GM18909 (cell line): Measurements from ENCODE around the gene DOK5.
"Not testable (repeated sequence)": the region's sequence is repeated elsewhere in the genome, so short reads cannot be mapped to it uniquely, and the experiment has no call there.

Experiments
- ATAC-seq: cut with Tn5 transposase; IDR thresholded peaks from one replicate; pipeline ENCODE4 v1.9.1; 2021; ENCODE audit warnings: mild to moderate bottlenecking; ENCODE audit not compliant: unreplicated experiment, poor library complexity

The DOK5 gene

DNA sequence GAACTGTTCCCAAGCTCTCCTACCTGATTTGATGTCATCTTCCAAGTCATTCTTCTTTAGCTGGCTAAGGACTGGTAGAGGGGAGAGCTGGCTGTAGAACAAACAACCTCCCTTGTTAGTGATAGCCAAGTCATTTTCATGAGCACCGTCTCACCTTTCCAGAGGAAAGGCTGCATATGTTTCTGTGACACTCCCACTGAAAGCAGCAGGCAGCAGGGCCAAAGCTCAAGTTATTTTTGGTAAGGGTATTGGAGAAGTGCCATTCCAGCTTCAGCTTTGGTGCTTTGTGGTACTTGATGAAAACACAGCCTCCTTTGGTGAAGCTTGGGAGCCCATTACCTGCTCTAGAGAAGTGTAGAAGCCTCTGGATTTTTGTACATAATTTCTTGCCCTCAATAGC lies 5.4 kb upstream of the DOK5 start:
- ATAC-seq, result no peak

DNA sequence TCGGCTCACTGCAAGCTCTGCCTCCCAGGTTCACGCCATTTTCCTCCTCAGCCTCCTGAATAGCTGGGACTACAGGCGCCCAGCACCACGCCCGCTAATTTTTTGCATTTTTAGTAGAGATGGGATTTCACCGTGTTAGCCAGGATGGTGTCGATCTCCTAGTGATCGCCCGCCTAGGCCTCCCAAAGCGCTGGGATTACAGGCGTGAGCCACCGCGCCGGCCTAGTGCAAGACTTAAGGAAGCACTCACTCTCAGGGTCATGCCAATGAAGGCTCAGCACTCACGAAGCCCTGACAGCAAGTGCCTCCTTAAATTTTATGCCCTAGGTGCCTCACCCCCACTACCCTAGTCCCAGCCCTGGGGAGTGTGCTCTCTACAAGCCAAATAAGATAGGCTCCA lies 4.7 kb upstream of the DOK5 start:
- no peak for ATAC-seq

DNA sequence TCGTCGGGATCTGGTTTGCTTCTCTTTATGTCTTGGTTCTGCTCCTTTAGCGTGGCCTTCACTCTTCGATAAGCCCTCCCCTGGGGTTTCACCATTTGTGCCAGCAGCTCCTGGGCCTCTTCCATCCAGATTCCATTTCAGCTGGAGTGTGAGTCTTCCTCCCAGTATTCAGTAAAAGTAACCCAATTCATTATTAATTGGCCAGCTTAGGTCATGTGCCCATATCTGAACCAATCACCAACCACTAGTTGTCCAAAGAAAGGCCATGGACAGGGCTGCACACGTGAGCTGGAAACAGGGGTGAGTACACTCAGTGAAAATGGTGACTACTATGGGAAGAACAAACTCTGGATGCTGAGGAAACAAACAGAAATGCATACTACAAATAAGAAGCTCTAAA lies 2.8 kb upstream of the DOK5 start:
- no peak for ATAC-seq

DNA sequence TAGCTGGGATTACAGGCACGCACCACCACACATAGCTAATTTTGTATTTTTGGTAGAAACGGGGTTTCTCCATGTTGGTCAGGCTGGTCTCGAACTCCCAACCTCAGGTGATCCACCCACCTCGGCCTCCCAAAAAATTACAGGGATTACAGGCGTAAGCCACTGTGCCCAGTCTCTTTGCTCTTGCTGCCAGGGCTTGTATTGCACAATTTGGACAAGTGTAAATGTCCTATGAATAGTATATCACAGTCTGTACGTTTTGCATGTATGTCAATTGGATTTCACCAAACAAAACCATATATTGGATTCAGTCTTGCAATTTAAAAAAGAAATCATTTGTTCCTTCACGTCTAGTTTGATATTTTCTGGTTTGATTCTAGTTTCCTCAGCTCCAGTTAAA lies 2.1 kb upstream of the DOK5 start:
- ATAC-seq, result no peak

DNA sequence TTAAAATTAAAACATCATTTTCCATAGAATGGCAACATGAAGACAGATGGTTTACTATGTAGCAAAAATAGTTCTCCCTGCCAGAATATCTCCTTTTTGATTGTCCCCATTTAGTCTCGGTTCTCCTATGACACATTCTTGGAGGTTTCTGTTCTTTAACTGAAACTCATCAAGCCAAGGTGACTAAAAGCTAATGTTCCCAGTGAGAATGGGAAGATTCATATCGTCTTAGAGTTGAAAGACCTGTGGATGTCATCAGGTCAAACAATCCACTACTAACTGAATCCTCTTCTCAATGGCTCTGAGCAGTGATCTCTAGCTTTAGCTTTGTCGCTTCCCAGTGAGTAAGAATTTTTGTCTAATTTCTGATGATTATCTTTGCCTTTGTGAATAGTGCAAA lies 1.3 kb upstream of the DOK5 start:
- no peak for ATAC-seq

DNA sequence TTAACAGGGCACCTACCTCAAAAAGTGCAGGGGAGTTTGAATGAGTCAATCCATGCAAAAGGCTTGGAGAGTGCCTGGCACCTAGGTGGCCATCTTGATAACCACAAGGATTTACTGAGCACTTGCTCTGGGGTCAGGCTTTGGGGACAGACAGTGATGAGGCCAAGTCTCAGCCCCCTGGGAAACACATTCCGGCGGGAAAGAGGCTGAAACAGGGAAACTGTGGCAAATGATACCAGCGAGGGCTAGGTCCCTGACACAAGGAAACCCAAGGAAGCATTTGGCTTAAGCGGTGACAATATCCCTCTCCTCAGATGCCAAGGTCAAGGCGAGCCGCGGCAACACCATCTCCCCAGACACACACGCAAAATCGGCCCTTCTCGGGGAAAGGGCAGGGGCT lies 527 bp upstream of the DOK5 start:
- no peak for ATAC-seq

DNA sequence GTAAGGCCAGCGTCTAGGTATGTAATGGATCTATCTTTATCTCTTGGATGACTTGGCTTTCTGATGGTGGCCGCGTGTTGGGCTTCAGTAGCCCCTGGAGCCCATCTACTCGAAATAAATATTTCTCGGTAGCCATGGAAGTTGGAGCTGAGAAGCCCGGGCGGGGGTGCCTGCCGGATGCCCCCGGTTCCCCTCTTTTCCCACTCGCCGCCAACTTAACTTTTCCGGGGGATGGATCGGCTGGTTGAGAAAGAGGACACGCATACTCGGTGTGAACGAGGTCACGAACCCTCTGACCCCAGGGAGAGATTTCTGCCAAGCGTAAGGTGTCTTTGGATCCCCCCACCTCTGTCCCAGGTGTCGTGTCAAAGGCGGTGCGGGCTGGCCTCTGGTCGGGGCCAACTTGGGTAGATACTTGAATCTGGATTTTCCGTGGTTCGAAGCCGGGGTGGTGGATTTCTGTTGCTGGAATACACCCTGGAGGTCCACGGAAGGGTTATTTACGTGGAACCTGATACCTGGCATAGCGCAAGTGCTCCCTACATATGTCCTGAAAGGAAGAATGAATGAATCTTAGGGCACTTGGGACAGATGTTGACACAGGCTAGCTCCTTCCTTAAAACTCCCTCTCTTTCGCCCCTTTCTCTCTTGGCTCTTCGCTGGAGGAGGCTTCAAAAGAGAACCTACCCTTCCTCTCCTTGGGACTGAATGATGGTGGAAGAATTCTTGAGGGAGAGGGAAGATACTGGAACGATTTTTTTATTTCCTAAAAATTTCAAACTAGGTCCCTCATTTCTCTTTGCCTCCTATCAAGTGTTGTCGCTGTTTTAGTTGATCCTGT lies 996 bp downstream of the DOK5 start:
- ATAC-seq, result no peak

DNA sequence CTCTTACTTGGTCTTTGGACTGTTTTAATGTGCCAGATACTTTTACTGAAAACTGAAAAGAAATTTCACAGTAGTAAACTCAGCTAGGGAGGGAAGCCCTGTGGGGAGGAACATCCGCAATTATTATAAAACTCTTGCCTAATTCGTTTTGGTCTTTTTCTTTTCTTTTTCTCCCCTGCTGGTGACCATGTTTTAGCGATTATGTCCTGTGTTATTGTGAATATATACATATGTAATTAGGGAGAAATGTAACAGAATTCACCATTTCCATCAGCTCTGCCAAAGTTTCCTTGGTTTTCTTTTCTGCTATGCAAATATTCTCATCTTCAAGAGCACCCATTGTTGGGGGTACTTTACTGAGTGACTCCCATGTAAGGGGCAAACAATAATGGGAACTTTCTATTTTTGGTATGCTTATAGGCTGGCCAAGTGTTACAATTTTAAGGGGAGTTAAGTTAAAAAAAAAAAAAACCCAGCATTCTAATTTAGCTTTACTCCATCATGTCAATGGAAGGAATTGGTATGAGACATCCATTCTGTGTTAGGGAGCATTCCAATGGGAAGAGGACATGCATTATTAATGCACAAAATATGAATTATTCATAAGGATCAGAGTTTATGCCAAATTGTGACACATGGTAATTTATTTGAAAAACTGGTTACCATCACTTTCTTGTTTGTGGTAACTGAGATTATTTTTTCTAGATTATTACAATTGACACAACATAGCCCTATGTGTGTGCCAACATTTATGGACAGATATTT lies 2.0 kb downstream of the DOK5 start:
- ATAC-seq, result no peak

DNA sequence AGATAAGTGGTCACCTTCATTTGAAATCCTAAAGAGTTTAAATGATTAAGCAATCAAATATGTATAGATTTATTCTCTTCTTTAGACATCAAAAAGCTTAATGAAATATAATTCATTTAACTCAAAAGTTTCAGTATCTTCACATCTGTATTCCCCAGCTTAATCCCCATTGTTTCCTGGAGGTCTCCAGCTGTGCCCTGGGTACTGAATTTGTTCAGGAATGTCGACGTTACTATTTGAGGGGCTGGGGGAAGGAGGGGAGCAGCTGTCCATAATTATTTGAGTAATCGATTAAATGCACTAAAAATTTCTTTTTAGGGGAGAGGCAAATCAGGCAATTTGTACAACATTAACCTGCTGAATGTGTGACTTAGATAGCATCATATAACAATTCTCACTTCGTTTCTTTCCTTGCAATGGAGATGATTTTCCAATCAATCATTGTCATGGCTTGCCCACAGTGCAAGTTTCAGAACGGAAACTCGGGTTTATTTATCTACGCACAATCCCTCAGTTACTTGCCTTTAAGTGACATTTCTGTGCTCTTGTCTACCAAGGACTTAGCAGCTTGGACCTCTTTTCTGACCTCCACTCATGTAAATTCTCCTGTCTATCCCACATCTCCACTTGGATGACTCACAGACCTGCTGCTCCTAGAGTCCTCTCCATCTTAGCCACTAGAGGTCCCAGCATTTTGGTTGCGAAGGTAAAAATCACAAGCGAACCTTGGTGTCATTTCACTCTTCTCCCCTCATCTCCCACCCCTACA lies 3.9 kb downstream of the DOK5 start:
- ATAC-seq, result no peak

DNA sequence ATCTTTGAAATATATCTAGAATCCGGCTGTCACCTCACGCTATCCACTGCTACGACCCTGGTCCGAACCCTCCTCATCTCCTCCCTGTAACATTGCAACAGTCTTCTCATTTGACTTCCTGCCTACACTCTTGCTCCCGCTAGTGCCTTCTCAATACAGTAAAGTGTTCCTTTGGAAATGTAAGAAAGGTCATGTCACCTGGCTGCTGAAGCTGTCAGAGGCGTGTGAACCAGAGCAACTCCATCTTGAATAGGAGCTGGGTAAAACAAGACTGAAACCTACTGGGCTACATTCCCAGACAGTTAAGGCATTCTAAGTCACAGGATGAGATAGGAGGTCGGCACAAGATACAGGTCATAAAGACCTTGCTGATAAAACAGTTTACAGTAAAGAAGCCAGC lies 4.5 kb downstream of the DOK5 start:
- ATAC-seq, result not testable (repeated sequence)

DNA sequence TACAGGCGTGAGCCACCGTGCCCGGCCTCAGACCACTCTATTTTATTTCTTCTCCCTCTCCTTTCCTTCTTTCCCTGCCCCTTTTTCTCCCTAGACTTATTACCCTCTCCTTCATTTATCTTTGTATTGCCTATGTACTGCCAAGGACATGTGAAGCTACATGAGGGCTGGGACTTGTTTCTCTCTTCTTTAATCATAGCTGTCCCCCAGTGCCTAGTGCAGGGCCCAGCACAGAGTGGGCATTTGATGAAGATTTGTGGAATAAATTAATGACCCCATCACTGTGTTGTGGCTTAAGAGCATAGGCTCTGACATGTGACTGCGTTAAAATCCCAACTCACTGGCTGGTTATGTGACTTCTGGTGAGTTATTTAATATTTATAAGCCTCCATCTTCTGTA lies 6.0 kb downstream of the DOK5 start:
- ATAC-seq, result no peak

DNA sequence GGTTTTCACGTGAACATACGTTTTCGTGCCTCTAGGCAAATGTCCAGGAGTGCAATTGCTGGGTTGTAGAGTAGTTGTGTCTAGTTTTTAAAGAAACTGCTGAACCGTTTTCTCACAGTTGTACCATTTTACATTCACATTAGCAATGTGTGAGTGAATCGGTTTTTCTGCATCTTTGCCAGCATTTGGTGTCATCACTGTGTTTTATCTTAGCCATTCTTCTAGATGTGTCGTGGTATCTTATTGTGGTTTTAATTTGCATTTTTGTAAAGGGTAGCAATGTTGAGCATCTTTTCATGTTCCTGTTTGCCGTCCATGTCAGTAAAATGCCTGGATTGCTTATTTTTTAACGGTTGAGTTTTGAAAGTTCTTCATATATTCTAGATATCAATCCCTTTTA lies 10.2 kb downstream of the DOK5 start:
- no peak for ATAC-seq

DNA sequence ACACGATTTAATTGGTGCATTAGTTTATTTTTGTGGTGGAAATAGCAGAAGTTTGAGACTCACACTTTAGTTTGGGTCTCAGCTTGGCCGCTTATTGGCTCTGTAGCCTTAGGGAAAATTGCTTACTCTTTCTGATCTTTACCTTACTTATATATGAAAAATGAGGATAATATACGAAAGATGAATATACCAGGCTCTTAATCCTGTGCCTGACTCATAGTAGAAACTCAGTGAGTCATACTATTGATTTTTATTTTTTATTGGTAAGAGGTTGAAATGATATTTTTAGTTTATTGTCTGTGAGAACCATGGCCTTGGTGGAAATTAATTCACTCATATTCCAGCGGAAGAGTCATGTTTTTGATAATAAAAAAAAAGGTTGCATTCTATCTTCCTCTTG lies 11.2 kb downstream of the DOK5 start:
- no peak for ATAC-seq

DNA sequence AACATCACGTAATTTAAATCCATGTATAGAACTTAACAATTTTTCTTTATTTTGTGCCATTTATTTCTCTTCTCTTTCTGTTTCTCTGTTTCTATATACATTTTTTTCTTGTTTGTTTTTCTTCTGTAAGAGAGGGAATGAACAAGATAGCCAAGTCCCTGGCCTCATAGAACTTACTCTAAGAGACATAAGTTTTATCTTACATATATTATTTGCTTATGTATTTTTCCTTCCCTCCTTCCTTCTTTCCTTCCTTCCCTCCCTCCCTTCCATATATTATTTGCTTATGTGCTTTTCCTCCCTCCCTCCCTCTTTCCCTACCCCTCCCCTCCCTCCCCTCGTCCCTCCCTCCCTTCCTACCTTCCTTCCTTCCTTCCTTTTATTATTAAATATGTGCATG lies 13.0 kb downstream of the DOK5 start:
- no peak for ATAC-seq

DNA sequence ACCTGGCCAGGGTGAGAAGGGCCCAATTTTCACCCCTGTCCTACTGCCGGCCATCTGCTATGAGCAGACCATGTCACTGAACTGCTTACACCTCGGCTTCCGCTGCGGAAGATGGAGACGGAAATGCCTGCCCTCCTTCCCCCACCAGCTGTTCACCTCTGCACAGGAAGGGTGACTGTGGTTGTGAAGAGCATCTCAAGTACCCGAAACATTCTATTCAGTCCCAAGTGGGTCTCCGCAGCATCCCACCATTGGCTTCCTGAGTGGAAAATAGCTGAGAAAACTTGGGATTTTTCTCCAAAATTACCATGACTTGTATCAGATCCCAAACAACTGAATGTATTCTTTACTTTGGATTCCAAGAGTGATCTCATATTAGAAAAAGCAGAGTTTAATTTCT lies 16.1 kb downstream of the DOK5 start:
- no peak for ATAC-seq

DNA sequence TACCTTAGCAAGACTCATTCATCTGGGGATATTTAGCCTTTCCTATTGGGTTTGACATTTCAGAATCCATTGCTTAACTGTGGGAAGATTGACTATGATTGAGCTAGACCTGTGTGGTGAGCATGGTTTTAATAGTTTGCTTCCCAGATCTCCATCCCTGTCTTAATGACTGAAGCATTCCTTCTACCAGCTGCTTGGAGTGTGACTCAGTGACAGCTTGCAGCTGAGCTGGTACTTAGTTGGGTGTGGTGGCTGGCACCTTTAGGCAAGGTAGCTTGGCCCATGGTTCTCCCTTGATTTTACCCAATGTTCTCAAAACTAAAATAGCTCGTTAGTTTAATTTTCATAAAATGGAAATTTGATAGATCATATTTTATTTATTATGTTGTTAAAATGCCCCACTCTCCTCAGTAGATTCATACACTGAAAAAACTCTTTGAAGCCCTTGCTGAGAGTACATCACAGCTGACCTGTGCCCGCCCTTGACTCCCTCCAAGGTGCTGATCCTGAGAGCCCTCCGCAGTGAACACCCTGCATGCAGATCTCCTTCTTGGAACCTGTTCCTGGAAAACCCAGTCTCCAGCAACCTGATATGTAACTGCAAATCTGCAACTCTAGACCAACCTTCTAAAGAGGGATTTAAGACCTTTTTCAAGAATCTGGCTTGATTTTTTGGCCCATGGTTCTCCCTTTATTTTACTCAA lies 19.1 kb downstream of the DOK5 start:
- ATAC-seq, result no peak

DNA sequence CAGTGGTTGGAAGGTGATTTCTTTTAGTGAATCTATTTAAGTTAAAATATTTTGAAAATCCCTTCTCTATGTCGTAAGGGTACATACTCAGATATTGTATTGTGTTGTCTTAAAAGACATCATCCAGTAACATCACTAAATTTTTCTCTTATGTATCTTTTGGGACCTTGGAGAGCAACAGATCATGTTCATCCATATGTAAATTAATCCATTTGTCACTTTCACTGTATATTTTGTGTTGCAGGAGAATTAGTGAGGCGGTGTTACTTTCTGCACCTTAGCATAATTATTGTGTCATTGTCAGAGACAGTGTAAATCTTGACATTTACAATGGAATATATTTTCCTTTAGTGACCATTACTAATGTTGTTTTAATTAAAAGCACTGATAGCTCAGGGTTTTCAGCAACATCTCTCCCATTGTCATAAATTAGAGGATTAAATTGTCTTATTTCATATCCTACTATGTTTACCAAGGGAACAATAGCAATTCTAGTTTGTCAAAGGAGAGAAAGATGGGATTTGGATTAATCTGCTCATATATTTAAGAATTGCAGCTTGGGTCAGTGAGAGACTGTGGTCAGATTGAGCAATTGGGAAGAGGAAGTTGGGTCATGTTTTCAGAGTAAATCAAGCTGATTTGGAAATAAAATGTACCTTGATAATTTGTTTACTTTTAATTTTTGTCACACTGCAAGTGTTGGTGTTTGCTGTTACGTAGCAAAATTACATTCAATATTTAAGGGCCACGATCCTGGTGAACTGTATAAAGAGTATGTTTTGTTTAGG lies 22.7 kb downstream of the DOK5 start:
- no peak for ATAC-seq

DNA sequence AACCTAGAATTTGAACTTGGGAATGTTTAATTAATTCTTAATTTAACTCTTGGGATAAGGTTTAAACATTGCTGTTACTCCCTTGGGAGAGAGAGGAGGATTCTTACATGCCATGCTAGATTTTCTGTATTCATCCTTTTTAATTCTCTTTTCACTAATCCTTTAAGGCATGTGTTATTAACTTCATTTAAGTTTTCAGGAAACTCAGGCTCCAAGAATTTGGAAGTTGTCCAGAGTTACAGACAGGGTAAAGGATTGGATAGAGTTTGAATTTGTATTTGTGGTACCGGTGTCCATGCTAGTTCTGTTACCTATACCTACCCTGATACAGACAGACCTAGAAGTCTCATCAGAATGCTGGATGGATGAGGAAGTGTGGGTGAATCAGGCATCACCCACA lies 23.7 kb downstream of the DOK5 start:
- no peak for ATAC-seq

DNA sequence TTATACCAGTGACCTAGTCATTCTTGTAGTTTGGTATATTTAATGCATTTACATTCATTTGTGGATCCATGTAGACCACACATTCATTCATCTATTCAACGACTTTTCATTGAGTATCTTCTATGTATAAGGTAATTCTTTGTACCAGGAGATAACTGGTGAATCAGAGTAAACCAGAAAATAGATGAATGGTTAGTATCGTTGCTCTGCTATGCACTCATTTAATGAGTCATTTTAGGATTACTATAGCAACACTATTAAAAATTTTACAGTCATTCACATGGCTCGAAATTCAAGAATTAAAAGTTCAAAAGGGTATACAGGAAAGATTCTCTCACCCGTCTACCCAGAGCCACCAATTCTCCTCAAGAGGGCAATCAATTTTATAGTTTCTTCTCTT lies 26.8 kb downstream of the DOK5 start:
- no peak for ATAC-seq

DNA sequence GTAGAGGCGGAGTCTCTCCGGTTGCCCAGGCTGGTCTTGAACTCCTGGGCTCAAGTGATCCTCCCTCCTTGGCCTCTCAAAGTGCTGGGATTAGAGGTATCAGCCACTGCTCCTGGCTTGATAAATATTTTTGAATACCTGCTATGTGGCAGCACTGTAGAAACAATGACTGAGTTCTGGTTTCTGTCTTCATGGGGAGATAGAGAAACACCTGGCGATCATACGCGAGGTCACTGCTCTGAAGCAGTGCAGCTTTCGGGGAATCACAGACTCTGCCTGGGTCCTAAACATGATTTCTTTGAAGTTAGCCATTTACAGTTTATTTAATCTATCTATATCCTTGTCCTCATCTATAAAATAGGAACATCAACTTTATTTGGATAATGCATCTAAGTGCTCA lies 31.2 kb downstream of the DOK5 start:
- no peak for ATAC-seq
